Measurements from ENCODE around the gene CDHR2. TPM values are rescaled to one million over a fixed set of nuclear protein-coding genes. Genes with fewer than 3 reads are reported as not detected.

CDHR2 gene
- total and polyA plus RNA-seq, 2 of the 13 experiments (the other 11 are each of a cell fraction or from before 2014, with no cell fraction given): 17.9 to 20.9 TPM

DNA sequence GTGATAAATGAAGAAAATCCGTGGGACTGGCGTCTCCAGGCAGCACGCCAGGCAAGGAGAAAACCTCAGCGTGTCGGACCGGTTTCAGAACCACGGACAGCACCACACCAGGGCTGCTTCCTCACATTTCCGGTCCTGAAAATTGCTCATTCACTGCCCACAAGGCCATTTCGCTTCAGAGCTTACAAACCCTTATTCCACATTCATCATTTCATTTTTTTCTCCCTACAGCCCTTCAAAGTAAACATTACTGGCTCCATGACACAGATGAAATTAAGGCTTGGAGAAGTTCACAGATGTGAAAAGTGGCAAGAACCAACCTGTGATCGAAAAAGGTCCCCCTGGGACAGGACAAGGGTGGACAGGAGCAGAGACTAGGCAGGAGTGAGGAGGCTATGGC lies 62.3 kb downstream of the CDHR2 start (continued):
- TF ChIP-seq, protein P1, sequence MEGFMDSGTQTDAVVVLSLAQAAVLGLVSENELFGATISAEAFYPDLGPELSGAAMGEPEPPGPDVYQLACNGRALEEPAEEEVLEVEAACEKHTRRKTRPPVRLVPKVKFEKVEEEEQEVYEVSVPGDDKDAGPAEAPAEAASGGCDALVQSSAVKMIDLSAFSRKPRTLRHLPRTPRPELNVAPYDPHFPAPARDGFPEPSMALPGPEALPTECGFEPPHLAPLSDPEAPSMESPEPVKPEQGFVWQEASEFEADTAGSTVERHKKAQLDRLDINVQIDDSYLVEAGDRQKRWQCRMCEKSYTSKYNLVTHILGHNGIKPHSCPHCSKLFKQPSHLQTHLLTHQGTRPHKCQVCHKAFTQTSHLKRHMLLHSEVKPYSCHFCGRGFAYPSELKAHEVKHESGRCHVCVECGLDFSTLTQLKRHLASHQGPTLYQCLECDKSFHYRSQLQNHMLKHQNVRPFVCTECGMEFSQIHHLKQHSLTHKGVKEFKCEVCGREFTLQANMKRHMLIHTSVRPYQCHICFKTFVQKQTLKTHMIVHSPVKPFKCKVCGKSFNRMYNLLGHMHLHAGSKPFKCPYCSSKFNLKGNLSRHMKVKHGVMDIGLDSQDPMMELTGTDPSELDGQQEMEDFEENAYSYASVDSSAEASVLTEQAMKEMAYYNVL (CRISPR knock-in tag; IDR thresholded peaks at IDR 0.05; ENCODE audit: borderline replicate concordance): no peak
- TF ChIP-seq ERF (CRISPR knock-in tag; IDR thresholded peaks at IDR 0.05) (peak; percentile 92), ZSCAN20 (CRISPR knock-in tag; IDR thresholded peaks at IDR 0.05; ENCODE audit: borderline replicate concordance) (no peak), SRF (IDR thresholded peaks at IDR 0.05; ENCODE audit: low read depth, low read length) (no peak), SNAPC4 (CRISPR knock-in tag; IDR thresholded peaks at IDR 0.05) (no peak), ZNF672 (CRISPR knock-in tag; IDR thresholded peaks at IDR 0.05) (no peak), CHD2 (IDR thresholded peaks at IDR 0.05; ENCODE audit: low read depth, low read length) (no peak), ZNF670 (CRISPR knock-in tag; IDR thresholded peaks at IDR 0.05; ENCODE audit: borderline replicate concordance) (no peak), CEBPB (IDR thresholded peaks at IDR 0.05; ENCODE audit: borderline replicate concordance, low read depth, low read length) (no peak), ZNF713 (CRISPR knock-in tag; IDR thresholded peaks at IDR 0.05) (no peak), ZNF3 (CRISPR knock-in tag; IDR thresholded peaks at IDR 0.05) (peak; percentile 21; the same call in 1 of the 2 replicates), FLYWCH1 (CRISPR knock-in tag; IDR thresholded peaks at IDR 0.05) (no peak), ZFP82 (CRISPR knock-in tag; IDR thresholded peaks at IDR 0.05; ENCODE audit: borderline replicate concordance) (no peak), ZNF775 (CRISPR knock-in tag; IDR thresholded peaks at IDR 0.05; ENCODE audit: borderline replicate concordance) (no peak), TFDP2 (CRISPR knock-in tag; IDR thresholded peaks at IDR 0.05) (no peak), KAT8 (CRISPR knock-in tag; IDR thresholded peaks at IDR 0.05) (peak; percentile 56; the same call in 1 of the 2 replicates), U2AF1 (optimal IDR thresholded peaks at IDR 0.05; ENCODE audit: low read depth, low read length) (no peak), CBFB (CRISPR knock-in tag; IDR thresholded peaks at IDR 0.05) (no peak)
- TF ChIP-seq, protein P2, sequence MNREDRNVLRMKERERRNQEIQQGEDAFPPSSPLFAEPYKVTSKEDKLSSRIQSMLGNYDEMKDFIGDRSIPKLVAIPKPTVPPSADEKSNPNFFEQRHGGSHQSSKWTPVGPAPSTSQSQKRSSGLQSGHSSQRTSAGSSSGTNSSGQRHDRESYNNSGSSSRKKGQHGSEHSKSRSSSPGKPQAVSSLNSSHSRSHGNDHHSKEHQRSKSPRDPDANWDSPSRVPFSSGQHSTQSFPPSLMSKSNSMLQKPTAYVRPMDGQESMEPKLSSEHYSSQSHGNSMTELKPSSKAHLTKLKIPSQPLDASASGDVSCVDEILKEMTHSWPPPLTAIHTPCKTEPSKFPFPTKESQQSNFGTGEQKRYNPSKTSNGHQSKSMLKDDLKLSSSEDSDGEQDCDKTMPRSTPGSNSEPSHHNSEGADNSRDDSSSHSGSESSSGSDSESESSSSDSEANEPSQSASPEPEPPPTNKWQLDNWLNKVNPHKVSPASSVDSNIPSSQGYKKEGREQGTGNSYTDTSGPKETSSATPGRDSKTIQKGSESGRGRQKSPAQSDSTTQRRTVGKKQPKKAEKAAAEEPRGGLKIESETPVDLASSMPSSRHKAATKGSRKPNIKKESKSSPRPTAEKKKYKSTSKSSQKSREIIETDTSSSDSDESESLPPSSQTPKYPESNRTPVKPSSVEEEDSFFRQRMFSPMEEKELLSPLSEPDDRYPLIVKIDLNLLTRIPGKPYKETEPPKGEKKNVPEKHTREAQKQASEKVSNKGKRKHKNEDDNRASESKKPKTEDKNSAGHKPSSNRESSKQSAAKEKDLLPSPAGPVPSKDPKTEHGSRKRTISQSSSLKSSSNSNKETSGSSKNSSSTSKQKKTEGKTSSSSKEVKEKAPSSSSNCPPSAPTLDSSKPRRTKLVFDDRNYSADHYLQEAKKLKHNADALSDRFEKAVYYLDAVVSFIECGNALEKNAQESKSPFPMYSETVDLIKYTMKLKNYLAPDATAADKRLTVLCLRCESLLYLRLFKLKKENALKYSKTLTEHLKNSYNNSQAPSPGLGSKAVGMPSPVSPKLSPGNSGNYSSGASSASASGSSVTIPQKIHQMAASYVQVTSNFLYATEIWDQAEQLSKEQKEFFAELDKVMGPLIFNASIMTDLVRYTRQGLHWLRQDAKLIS (CRISPR knock-in tag; IDR thresholded peaks at IDR 0.05): no peak

All from HepG2 (cell line).